ENCODE results near the gene PEDS1. TPM values are rescaled to one million over a fixed set of nuclear protein-coding genes. Genes with fewer than 3 reads are reported as not detected.
A peak's percentile ranks its signal among the peaks of the same experiment; 100 is the strongest.
"Not testable (repeated sequence)": the region's sequence is repeated elsewhere in the genome, so short reads cannot be mapped to it uniquely, and the experiment has no call there.

PEDS1 gene
- total RNA-seq, 2 donors from 2014 or later = 34.5 to 54.8 TPM

DNA sequence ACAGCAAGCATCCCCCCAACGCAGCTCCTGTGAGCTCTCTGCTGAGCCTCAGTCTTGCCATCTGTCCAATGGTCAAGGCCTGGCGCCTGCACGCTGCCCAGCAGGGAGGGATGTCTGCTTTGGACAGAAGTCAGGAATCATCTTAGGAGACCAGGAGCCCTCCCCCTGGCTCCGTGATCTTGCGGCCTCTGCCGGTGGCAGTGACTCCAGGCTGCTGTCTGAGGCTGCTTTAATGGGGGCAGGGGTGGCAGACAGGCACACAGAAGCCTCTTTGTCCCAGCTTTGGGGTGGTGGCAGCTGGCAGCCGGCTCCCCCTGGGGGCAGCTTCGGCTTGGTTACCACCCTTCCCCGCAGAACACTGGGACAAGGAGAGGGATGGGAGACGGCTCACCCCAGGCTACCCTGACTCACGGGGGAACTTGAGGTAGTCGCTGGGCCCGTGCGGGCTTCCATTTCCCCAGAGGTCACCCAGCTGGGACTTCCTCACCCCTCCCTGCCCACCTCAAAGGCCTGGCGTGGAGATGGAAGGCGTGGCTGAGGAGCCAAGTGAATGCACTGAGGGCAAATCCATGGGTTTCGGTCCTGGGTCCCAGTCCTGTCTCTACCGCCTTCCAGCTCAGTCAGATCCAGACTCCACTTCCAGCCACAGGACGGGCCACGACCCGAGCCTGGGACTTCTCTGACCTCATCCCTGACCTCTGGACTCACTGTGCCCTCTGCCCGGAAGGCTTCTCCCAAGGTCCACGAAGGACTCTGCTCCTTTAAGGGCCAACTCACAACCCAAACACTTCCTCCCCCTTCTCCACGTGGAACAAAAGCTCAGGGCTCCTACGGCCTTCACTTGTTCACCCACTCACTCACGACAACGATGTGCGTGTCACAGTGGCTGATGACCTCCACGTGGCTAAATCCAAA, 14.8 kb downstream of the PEDS1 start:
- intact Hi-C loops (cut with DNase I) = no loop called here
- Histone ChIP-seq H3K4me1 (replicated peaks) (peaks cover 25% of the 10 kb centered on the region), H3K27me3 (replicated peaks; ENCODE audit: insufficient read depth) (no peaks in the 10 kb centered on the region), H3K27ac (peak overlapping the region; percentile 15 to 30), H3K4me3 (no peak overlapping the region), H3K36me3 (no peaks in the 10 kb centered on the region), H3K9me3 (no peaks in the 10 kb centered on the region)
- no peak for DNase-seq (ENCODE audit: low spot score)
- 66% methylated on average over 27 of the region's 29 CpGs for WGBS
- TF ChIP-seq, protein P1, sequence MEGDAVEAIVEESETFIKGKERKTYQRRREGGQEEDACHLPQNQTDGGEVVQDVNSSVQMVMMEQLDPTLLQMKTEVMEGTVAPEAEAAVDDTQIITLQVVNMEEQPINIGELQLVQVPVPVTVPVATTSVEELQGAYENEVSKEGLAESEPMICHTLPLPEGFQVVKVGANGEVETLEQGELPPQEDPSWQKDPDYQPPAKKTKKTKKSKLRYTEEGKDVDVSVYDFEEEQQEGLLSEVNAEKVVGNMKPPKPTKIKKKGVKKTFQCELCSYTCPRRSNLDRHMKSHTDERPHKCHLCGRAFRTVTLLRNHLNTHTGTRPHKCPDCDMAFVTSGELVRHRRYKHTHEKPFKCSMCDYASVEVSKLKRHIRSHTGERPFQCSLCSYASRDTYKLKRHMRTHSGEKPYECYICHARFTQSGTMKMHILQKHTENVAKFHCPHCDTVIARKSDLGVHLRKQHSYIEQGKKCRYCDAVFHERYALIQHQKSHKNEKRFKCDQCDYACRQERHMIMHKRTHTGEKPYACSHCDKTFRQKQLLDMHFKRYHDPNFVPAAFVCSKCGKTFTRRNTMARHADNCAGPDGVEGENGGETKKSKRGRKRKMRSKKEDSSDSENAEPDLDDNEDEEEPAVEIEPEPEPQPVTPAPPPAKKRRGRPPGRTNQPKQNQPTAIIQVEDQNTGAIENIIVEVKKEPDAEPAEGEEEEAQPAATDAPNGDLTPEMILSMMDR (IDR thresholded peaks at IDR 0.05) = no peak
- TF ChIP-seq POLR2AphosphoS5 (IDR thresholded peaks at IDR 0.05) (no peak), POLR2A (IDR thresholded peaks at IDR 0.05) (no peak)

DNA sequence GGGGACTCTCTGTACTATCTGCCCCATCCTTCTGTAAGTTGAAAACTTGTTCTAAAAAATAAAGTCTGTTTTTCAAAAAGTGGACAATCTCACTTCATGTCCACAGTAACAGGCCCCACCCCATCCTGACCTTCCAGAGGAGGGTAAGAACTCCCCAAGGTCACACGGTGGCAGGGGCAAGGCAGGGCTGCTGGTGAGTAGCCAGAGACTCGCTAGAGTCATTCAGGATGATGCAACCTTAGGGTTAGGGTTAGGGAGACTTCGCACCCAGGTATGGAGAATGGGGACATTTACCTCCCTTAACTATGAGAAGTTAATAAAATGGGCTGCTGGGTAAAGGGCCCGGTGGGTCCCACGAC, 15.4 kb downstream of the PEDS1 start:
- intact Hi-C loops (cut with DNase I) = no loop called here
- no peak for DNase-seq (ENCODE audit: low spot score)
- WGBS = 85% methylated on average over 5 of the region's 5 CpGs
- Histone ChIP-seq H3K36me3 (no peaks in the 10 kb centered on the region), H3K4me1 (replicated peaks) (peaks cover 20% of the 10 kb centered on the region), H3K4me3 (no peak overlapping the region), H3K9me3 (no peaks in the 10 kb centered on the region), H3K27ac (peak overlapping the region; percentile 15 to 30), H3K27me3 (replicated peaks; ENCODE audit: insufficient read depth) (no peaks in the 10 kb centered on the region)
- TF ChIP-seq, protein P1 (IDR thresholded peaks at IDR 0.05) = no peak
- TF ChIP-seq POLR2AphosphoS5 (IDR thresholded peaks at IDR 0.05) (no peak), POLR2A (IDR thresholded peaks at IDR 0.05) (no peak)

DNA sequence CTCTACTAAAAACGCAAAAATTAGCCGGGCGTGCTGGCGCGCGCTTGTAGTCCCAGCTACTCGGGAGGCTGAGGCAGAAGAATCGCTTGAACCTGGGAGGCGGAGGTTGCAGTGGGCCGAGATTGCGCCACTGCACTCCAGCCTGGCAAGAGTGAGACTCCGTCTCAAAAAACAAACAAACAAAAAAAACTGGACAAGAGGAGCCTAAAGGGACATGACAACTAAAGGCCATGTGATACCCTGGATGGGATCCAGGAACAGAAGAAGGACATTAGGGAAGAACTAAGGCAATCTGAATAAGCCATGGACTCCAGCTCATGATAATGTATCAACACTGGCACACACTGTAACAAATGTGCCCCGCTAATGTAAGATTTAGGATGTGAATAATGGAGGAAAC, 15.8 kb downstream of the PEDS1 start:
- Histone ChIP-seq H3K4me1 (replicated peaks) (peaks cover 18% of the 10 kb centered on the region), H3K27ac (peak overlapping the region in 1 of 2 donors; percentile 32)
- H3K36me3 ChIP-seq; H3K9me3 ChIP-seq; H3K27me3 ChIP-seq (replicated peaks; ENCODE audit: insufficient read depth); DNase-seq (ENCODE audit: low spot score); H3K4me3 ChIP-seq; intact Hi-C loops (cut with DNase I): not testable (repeated sequence)
- WGBS = 74% methylated on average over 13 of the region's 13 CpGs
- TF ChIP-seq POLR2AphosphoS5 (IDR thresholded peaks at IDR 0.05) = peak; percentile 49

DNA sequence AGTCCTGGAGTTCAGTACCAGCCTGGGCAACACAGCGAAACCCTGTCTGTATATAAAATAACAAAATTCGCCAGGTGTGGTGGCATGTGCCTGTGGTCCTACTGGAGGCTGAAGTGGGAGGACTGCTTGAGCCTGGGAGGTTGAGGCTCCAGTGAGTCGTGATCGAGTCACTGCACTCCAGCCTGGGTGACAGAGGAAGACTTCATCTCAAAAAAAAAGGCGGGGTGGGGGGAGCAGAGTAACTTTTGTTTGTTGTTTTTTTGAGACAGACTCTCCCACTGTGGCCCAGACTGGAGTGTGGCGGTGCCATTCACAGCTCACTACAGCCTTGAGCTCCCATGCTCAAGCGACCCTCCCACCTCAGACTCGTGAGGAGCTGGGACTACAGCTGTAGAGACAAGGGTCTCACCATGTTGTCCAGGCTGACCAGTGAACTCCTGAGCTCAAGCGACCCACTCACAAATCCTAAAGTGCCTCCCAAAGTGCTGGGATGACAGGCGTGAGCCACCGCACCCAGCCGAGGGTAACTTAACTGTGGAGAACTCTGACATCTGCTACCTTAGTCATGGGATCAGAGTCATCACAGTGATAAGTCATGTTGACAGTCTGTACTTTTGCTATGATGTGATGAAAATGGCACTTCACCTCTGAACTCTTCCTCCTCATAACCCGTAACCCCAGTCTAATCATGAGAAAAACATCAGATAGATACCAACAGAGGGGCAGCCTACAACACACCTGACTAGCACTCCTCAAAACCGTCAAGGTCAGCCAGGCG, 16.5 kb downstream of the PEDS1 start:
- peak overlapping the region in 1 of 2 donors; percentile 32 for H3K27ac ChIP-seq

DNA sequence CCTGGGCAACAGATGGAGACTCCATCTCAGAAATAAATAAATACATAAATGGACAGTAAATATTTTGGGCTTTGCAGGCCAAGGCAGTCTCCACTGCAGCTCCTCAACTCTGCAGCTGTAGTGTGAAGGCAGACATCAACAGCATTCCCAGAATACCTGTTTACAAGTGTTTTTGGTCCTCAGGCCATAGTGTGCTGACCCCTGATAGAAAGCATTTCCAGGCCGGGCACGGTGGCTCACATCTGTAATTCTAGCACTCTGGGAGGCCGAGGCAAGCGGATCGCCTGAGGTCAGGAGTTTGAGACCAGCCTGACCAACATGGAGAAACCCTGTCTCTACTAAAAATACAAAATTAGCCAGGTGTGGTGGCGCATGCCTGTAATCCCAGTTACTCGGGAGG, 18.4 kb downstream of the PEDS1 start:
- WGBS = 92% methylated on average over 7 of the region's 7 CpGs
- DNase-seq (ENCODE audit: low spot score); intact Hi-C loops (cut with DNase I): not testable (repeated sequence)

More for the DNA sequence above, 16.5 kb downstream of the PEDS1 start:
- H3K4me1 ChIP-seq (replicated peaks) = peaks cover 17% of the 10 kb centered on the region
- TF ChIP-seq POLR2A (IDR thresholded peaks at IDR 0.05) = no peak
- TF ChIP-seq POLR2AphosphoS5 (IDR thresholded peaks at IDR 0.05) = no peak
- TF ChIP-seq, protein P1 (IDR thresholded peaks at IDR 0.05) = no peak
- 92% methylated on average over 15 of the region's 15 CpGs for WGBS
- H3K27me3 ChIP-seq (replicated peaks; ENCODE audit: insufficient read depth) = no peaks in the 10 kb centered on the region
- intact Hi-C loops (cut with DNase I) = no loop called here
- no peak overlapping the region for H3K4me3 ChIP-seq
- no peaks in the 10 kb centered on the region for H3K9me3 ChIP-seq
- H3K36me3 ChIP-seq = no peaks in the 10 kb centered on the region
- no peak for DNase-seq (ENCODE audit: low spot score)

More for the DNA sequence above, 18.4 kb downstream of the PEDS1 start:
- not testable (repeated sequence) for H3K4me3 ChIP-seq; H3K36me3 ChIP-seq; H3K27ac ChIP-seq; H3K9me3 ChIP-seq; H3K4me1 ChIP-seq (replicated peaks); H3K27me3 ChIP-seq (replicated peaks; ENCODE audit: insufficient read depth)
